AG09319 (cell line): ENCODE measurements around the gene GPX1.
A peak's percentile ranks its signal among the peaks of the same experiment; 100 is the strongest.

Experiments used
- DNase-seq: peaks from one replicate; pipeline ENCODE4 v3.0.0-alpha.2; 2010; ENCODE audit warnings: low read depth; ENCODE audit errors: extremely low read depth
- CTCF ChIP-seq: IDR thresholded peaks from 2 replicates; pipeline ENCODE4 v1.5.1; 2011; ENCODE audit warnings: low read depth, mild to moderate bottlenecking, inconsistent platforms, low read length, moderate library complexity

The GPX1 gene

GRCh38 chr3:49327485-49327884 is 30.7 kb downstream of the GPX1 start:
- peak; percentile 18 for TF ChIP-seq CTCF
- no peak for DNase-seq

- no peak for DNase-seq
- TF ChIP-seq CTCF: no peak
Measured at GRCh38 chr3:49324768-49325167, 33.4 kb downstream of the GPX1 start.

- DNase-seq: no peak
- no peak for TF ChIP-seq CTCF
Measured at GRCh38 chr3:49316696-49317457, 41.3 kb downstream of the GPX1 start.

GRCh38 chr3:49313896-49314688 is 44.1 kb downstream of the GPX1 start:
- DNase-seq: no peak

GRCh38 chr3:49311283-49311682 is 46.9 kb downstream of the GPX1 start:
- DNase-seq: no peak
- TF ChIP-seq CTCF: no peak

More at GRCh38 chr3:49313896-49314688, 44.1 kb downstream of the GPX1 start:
- no peak for TF ChIP-seq CTCF

GRCh38 chr3:49310677-49311076 is 47.5 kb downstream of the GPX1 start:
- no peak for DNase-seq
- TF ChIP-seq CTCF: no peak
